IPS-18a (cell line): Measurements from ENCODE around the gene NRXN3.

Experiments
- H3K27ac ChIP-seq: one replicate; pipeline ENCODE4 v1.5.1; 2013; ENCODE audit warnings: low read length
- H3K27me3 ChIP-seq: one replicate; pipeline ENCODE4 v1.6.1; 2013; ENCODE audit warnings: mild to moderate bottlenecking, low read length; ENCODE audit not compliant: control insufficient read depth, insufficient read depth
- H3K36me3 ChIP-seq: one replicate; pipeline ENCODE4 v1.6.1; 2013; ENCODE audit warnings: low read depth, low read length; ENCODE audit not compliant: control insufficient read depth
- H3K4me1 ChIP-seq: one replicate; pipeline ENCODE4 v1.6.1; 2013; ENCODE audit warnings: low read depth, low read length; ENCODE audit not compliant: control insufficient read depth
- H3K4me3 ChIP-seq: one replicate; pipeline ENCODE4 v1.5.1; 2013; ENCODE audit warnings: low read length
- H3K9ac ChIP-seq: one replicate; pipeline ENCODE4 v1.6.1; 2013; ENCODE audit warnings: mild to moderate bottlenecking, low read length, moderate library complexity
- H3K9me3 ChIP-seq: one replicate; pipeline ENCODE4 v1.6.1; 2013; ENCODE audit warnings: low read depth, low read length; ENCODE audit not compliant: control insufficient read depth

The NRXN3 gene

DNA sequence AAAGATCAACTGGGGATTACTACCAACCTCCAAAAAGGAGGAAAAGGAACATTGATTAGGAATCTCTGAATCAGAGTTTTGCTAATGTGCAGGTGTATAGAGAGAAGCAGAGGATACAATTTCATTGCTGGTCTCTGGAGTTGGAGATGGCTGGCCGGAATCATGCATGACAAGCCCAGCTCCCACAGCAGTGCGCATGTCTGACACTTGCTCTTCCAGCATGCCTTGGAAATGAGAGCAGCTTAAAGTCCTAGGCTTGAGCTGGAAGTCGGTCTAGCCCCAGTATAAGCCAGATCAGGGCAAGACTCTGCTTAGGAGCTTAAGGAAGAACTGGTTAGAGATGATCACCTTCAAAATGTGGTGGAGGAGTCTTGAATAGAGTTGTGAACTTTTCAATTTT lies 1298.3 kb downstream of the NRXN3 start:
- Histone ChIP-seq H3K27me3 (no peaks in the 10 kb centered on the region), H3K27ac (no peak overlapping the region), H3K9ac (no peak overlapping the region), H3K4me1 (peaks cover 7% of the 10 kb centered on the region), H3K4me3 (no peak overlapping the region), H3K9me3 (no peaks in the 10 kb centered on the region), H3K36me3 (no peaks in the 10 kb centered on the region)

DNA sequence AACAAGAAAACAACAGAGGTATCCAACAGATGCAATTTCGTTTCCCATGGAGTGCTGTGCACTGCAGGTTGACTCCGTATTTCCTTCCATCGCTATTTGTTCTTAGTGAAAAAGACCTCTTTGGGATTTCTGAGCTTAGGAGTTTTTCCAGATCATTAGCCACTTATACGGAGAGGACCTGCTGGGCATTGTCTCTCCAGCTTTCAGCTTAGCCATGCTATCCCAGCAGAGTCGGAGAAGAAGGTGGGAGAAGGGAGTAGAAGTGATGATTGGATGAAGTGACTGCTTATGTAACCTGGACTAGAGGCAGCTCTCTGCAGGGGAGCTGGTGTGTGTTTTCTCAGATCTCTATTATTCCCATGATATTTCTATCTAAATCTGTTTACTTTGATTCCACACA lies 1303.5 kb downstream of the NRXN3 start:
- H3K27ac ChIP-seq = no peak overlapping the region
- H3K27me3 ChIP-seq = no peaks in the 10 kb centered on the region
- no peaks in the 10 kb centered on the region for H3K9me3 ChIP-seq
- no peak overlapping the region for H3K9ac ChIP-seq
- H3K4me1 ChIP-seq = peaks cover 7% of the 10 kb centered on the region
- H3K36me3 ChIP-seq = no peaks in the 10 kb centered on the region
- H3K4me3 ChIP-seq = no peak overlapping the region

DNA sequence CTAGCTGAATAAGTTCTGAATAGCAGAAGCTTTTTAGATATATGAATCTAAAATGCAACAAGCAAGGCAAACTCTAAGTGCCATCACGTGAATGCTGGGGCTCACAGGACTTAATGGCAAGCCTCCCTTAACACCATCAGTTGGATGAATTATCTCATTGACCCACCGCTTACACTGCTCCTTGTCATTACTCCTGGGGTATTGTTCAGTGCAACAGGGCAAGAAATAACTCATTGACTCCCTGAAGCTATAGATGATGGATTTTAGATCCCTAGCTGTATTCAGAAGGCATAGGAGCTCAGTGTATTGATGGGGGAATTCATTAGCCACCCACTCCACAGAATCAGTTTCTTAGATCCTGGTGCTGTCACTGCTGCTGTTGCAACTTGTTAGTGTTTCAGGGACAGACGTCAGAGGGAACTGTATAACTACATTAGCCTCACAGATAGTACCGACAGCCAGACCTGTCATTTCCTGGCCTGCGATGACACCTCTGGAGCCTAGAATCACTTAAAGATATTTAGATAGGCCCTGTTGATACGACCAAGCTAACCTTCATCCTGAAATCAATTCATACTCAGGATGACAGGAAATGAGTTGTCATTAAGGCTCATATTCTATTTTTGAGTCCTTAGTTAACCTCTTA lies 1305.8 kb downstream of the NRXN3 start:
- Histone ChIP-seq H3K36me3 (no peaks in the 10 kb centered on the region), H3K9me3 (no peaks in the 10 kb centered on the region), H3K27me3 (no peaks in the 10 kb centered on the region), H3K27ac (no peak overlapping the region), H3K4me1 (peaks cover 7% of the 10 kb centered on the region), H3K4me3 (no peak overlapping the region), H3K9ac (no peak overlapping the region)

DNA sequence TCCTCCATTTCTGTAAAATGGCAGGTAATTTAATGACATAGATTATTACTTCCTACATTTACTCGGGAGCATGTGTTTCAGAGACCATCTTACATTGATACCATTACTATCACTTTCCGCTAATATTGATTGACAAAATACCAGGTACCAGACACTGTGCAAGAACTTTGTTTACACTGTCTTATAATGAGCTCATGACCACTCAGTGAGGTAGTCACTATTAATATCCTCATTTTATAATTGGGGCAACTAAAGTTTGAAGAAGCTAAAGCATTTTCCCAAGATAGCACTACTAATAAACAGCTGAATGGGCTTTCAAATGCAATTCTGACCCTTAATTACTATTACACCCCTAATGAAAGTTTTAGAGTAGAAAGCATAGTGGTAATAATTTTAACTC lies 1306.4 kb downstream of the NRXN3 start:
- no peak overlapping the region for H3K27ac ChIP-seq
- H3K27me3 ChIP-seq = no peaks in the 10 kb centered on the region
- H3K4me3 ChIP-seq = no peak overlapping the region
- H3K36me3 ChIP-seq = no peaks in the 10 kb centered on the region
- H3K9me3 ChIP-seq = no peaks in the 10 kb centered on the region
- peaks cover 7% of the 10 kb centered on the region for H3K4me1 ChIP-seq
- no peak overlapping the region for H3K9ac ChIP-seq

DNA sequence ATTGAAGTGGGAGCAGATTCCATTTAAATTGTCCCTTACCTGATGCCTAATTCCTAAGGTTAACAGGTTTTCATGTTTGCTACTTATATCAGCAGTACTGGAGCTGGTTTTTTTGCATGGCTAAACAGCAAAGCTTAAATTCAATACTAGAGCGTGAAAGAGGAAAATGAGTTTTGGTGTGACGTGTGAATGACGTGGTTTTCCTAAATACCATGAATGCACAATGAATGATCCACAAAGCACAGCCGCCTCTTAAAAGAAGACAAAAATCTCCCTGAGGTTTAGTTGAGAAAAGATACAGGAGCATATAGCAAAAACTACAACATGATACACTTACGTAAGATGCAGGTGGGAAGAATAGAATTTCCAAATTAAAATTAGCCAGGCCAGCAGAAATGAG lies 1310.0 kb downstream of the NRXN3 start:
- no peaks in the 10 kb centered on the region for H3K27me3 ChIP-seq
- H3K36me3 ChIP-seq = no peaks in the 10 kb centered on the region
- peaks cover 14% of the 10 kb centered on the region for H3K4me1 ChIP-seq
- no peak overlapping the region for H3K27ac ChIP-seq
- no peak overlapping the region for H3K4me3 ChIP-seq
- H3K9ac ChIP-seq = no peak overlapping the region
- no peaks in the 10 kb centered on the region for H3K9me3 ChIP-seq

DNA sequence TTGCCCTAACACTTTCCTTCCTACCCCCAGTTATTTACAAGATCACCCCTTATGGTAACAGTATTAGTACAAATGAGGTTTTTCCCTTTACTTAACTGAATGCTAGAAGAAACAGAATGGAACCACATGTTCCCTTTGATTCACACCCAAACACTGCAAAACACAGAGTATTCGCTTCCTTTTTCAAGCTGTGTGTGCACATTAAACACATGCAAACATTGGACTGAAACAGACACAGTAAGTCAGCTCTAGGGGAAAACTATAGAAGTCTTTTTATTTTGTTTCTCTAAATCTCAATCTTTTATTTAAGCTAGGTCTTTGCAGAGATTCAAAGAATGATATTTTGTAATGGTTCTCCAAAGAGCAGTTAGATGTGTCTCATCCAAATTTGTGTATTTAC lies 1312.7 kb downstream of the NRXN3 start:
- Histone ChIP-seq H3K36me3 (no peaks in the 10 kb centered on the region), H3K4me3 (no peak overlapping the region), H3K27me3 (no peaks in the 10 kb centered on the region), H3K9ac (no peak overlapping the region), H3K27ac (no peak overlapping the region), H3K9me3 (no peaks in the 10 kb centered on the region), H3K4me1 (peaks cover 14% of the 10 kb centered on the region)

DNA sequence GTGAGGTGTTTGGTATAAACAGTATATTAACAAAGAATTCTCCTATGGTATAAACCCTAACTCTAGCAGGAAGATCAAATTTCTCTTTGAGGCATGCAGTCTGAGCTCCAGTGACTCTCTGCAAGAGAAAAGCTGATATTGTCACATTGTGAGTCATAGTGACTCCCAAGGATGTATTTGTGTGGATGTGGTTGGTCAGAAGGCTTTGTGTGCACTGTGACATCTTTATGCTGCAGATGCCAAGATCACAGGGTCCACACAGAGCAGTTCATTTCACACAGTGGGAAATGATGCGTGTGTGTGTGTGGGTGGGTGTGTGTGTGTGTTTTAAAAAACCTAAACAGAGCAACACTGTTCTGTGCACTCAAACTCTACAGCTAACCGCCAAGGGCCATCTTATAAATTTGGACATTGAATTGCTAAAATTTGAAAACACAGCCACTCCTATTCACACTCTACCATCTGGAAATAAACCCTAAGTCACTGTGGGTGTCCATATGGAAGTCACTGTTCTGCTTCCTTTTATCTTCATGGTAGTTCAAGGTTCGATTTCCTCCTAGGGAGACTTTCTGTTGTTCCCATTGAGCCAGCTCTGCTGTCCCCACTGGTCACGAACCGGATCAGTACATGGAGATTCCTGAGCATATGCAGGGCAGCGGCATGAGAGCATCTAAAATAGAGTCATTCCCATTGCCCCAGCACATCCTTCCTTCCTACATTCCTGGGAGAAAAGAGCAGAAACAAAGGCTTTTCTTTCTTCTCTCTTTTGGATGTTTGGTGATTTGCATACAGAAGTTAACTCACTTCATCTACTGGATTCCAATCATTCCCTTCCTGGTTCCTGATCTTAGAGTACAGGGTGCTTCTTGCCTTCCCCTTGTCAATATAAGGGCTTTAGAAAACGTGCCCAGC lies 1313.6 kb downstream of the NRXN3 start:
- Histone ChIP-seq H3K36me3 (no peaks in the 10 kb centered on the region), H3K27me3 (no peaks in the 10 kb centered on the region), H3K27ac (no peak overlapping the region), H3K9ac (no peak overlapping the region), H3K4me3 (no peak overlapping the region), H3K9me3 (no peaks in the 10 kb centered on the region), H3K4me1 (peaks cover 14% of the 10 kb centered on the region)

DNA sequence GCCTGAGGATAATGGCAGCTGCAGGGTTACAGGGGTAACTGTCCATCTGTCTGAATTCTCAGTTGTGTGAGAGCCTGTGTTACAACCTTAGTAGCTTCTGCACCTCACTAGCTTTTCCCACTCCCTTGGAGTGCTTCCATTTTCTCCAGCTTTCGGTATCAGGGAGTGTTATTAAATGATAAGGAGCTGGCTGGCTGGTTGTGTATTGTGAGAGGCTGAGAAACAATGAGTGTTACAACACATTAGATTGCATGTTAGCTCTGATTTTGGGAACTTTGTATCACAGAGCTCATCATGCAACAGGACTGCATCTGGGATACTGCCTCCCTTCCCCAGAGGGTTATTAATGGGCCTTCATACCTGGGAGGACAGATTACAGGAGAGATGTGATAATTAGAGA lies 1317.5 kb downstream of the NRXN3 start:
- H3K36me3 ChIP-seq = no peaks in the 10 kb centered on the region
- H3K27me3 ChIP-seq = no peaks in the 10 kb centered on the region
- H3K9me3 ChIP-seq = no peaks in the 10 kb centered on the region
- H3K4me3 ChIP-seq = no peak overlapping the region
- no peak overlapping the region for H3K27ac ChIP-seq
- H3K4me1 ChIP-seq = peaks cover 14% of the 10 kb centered on the region
- H3K9ac ChIP-seq = no peak overlapping the region

DNA sequence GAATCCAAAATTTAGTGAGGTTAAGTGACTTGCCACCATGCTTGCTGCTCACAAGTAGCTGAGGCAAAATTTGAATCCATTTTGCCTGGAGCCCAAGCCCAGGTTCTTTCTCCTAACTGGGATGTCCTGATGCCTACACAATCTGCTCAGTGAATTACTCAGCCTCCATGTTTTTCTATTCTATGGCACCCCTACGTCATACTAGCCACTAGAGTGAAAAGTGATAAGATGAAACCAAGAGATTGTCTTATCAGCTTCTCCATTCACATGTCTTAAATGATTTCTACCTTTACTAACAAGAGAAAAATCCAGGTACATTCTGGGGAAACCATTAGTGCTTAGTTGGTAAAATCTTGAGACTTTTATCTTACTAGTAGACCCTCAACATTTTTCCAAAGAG lies 1321.0 kb downstream of the NRXN3 start:
- no peak overlapping the region for H3K27ac ChIP-seq
- no peaks in the 10 kb centered on the region for H3K27me3 ChIP-seq
- no peaks in the 10 kb centered on the region for H3K4me1 ChIP-seq
- no peaks in the 10 kb centered on the region for H3K36me3 ChIP-seq
- H3K9me3 ChIP-seq = no peaks in the 10 kb centered on the region
- no peak overlapping the region for H3K4me3 ChIP-seq
- H3K9ac ChIP-seq = no peak overlapping the region

DNA sequence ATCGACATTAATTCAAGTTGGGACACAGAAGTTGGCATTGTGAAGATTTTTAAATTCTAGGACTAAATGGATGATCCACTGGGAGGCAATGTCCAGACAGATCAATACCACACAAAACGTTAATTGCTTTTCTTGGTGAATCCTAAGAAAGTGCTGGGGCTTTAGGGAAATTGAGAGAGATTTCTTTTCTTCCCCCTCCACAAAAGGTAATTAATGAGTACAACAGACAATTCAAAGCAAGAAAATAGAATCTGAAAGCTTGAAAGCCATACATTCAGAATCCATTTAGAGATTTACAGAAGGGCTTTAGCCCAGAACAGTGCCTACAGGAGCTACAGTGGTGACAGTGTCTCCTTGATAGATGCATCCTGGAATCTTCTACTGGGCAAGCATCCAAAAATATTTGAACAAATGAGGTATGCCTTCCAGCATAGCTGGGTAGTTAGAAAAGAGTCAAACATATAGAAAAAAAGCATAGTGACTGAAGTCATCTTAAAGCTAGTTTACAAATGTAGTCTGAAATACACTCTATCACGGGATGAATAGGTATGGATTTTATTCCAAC lies 1323.0 kb downstream of the NRXN3 start:
- Histone ChIP-seq H3K36me3 (no peaks in the 10 kb centered on the region), H3K9ac (no peak overlapping the region), H3K27me3 (no peaks in the 10 kb centered on the region), H3K9me3 (no peaks in the 10 kb centered on the region), H3K27ac (no peak overlapping the region), H3K4me1 (no peaks in the 10 kb centered on the region), H3K4me3 (no peak overlapping the region)

DNA sequence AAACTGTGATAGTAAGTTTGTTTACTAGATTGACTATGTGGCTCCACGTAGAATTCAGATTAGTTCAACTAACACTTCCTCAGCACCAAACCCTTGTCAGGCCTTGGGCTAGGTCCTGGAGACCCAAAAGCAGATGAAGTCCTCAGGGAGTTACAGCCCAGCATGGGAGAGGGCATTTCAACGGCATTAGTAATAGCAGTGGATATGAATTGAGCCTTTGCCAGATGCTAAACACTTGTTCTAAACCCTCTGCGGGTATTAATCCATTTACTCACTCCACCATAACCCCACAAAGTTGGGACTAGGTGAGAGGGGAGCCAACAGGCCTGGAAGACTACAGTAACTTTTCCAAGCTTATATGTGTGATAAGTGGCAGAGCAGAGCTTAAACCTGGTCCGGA lies 1326.5 kb downstream of the NRXN3 start:
- no peaks in the 10 kb centered on the region for H3K9me3 ChIP-seq
- no peaks in the 10 kb centered on the region for H3K36me3 ChIP-seq
- no peaks in the 10 kb centered on the region for H3K27me3 ChIP-seq
- H3K9ac ChIP-seq = no peak overlapping the region
- H3K4me1 ChIP-seq = no peaks in the 10 kb centered on the region
- no peak overlapping the region for H3K27ac ChIP-seq
- no peak overlapping the region for H3K4me3 ChIP-seq
